Measurements from ENCODE around the gene EYS.
A peak's percentile ranks its signal among the peaks of the same experiment; 100 is the strongest.

- no peak for TF ChIP-seq CTCF (IDR thresholded peaks at IDR 0.05 in 2 of 3, conservative IDR thresholded peaks at IDR 0.05 in 1 of 3; ENCODE audit: borderline replicate concordance in 1 of 3, insufficient read depth in 1 of 3, low read depth in 2 of 3, low read length in 2 of 3)
- no peak for TF ChIP-seq CBX3 (IDR thresholded peaks at IDR 0.05; ENCODE audit: low read depth)
- TF ChIP-seq TCF7L2 (IDR thresholded peaks at IDR 0.05; ENCODE audit: borderline replicate concordance, extremely low read depth, insufficient read depth, insufficient read length), result peak; percentile 48
- no peak for TF ChIP-seq POLR2A (IDR thresholded peaks at IDR 0.05; ENCODE audit: borderline replicate concordance, extremely low read depth, insufficient read depth, insufficient read length)
- TF ChIP-seq EZH2 (IDR thresholded peaks at IDR 0.05), result no peak
- no peak for TF ChIP-seq POLR2AphosphoS5 (IDR thresholded peaks at IDR 0.05; ENCODE audit: low read depth, low read length)
- no peak for TF ChIP-seq REST (IDR thresholded peaks at IDR 0.05; ENCODE audit: low read depth)
- peak; percentile 27; the same call in 1 of the 2 replicates for TF ChIP-seq CEBPB (IDR thresholded peaks at IDR 0.05; ENCODE audit: low read depth)
- peak; percentile 82 for TF ChIP-seq FOSL1 (IDR thresholded peaks at IDR 0.05; ENCODE audit: low read depth)
- no peak for TF ChIP-seq RAD21 (IDR thresholded peaks at IDR 0.05; ENCODE audit: low read depth)
- no peak for TF ChIP-seq EGR1 (IDR thresholded peaks at IDR 0.05; ENCODE audit: low read depth)
- no peak for TF ChIP-seq SRF (IDR thresholded peaks at IDR 0.05; ENCODE audit: low read depth)
Observed at GRCh38 chr6:63740709-63741108, 1966.3 kb downstream of the EYS start.
